Hepatocyte (in vitro differentiated cells): ENCODE data around the gene SIT1.

ENCODE experiments used
- CTCF ChIP-seq: fragments of 200-600 bp; sonication (generic); IDR thresholded peaks from 2 replicates; pipeline ENCODE4 v1.5.1; 2016; ENCODE audit warnings: antibody characterized with exemption, mild to moderate bottlenecking; ENCODE audit not compliant: poor library complexity
- EZH2phosphoT487 ChIP-seq: fragments of 200-600 bp; sonication (generic); IDR thresholded peaks from one replicate; pipeline ENCODE4 v1.6.1; 2018; ENCODE audit warnings: antibody characterized with exemption, mild to moderate bottlenecking, low read depth, moderate library complexity; ENCODE audit not compliant: unreplicated experiment, severe bottlenecking

- TF ChIP-seq CTCF (no peak), EZH2phosphoT487 (no peak)
These were observed 46.0 kb downstream of the SIT1 start, which contains the start of gene TESK1 for GRCh38 chr9:35604578-35605350.
